ENCODE data around the gene SENP3.

Gene SENP3

GRCh38 chr17:7561589-7562207 is at the start of gene SENP3:
Gene SENP3, plus strand, starts transcription at chr17:7561919. Its CDS starts 1,158 bp downstream, at chr17:7563077.
- peak; percentile 90 for DNase-seq (ENCODE audit: low spot score)

DNA sequence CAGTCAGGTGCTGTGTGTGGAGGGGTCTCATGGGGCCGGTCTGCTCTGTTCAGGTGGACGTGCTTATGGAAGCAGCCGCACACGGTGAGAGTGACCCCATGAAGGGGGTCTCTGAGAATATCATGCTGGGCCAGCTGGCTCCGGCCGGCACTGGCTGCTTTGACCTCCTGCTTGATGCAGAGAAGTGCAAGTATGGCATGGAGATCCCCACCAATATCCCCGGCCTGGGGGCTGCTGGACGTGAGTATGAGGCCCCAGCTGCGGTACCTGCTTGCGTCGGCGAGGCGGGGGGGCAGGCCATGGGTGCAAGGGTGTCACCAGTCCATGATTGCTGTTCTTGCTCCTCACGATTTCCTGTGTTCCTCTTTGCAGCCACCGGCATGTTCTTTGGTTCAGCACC is 49.6 kb upstream of the SENP3 start:
- no peak for DNase-seq (ENCODE audit: low spot score)

DNA sequence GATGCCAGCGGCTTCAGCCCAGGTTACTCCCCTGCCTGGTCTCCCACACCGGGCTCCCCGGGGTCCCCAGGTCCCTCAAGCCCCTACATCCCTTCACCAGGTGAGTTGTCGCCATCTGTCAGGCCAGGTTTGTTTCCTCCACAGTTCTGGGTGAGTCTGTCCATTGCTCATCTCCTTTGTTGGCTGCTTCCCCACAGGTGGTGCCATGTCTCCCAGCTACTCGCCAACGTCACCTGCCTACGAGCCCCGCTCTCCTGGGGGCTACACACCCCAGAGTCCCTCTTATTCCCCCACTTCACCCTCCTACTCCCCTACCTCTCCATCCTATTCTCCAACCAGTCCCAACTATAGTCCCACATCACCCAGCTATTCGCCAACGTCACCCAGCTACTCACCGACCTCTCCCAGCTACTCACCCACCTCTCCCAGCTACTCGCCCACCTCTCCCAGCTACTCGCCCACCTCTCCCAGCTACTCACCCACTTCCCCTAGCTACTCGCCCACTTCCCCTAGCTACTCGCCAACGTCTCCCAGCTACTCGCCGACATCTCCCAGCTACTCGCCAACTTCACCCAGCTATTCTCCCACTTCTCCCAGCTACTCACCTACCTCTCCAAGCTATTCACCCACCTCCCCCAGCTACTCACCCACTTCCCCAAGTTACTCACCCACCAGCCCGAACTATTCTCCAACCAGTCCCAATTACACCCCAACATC is 48.7 kb upstream of the SENP3 start:
- no peak for DNase-seq (ENCODE audit: low spot score)

- no peak for DNase-seq (ENCODE audit: low spot score)
Measured at GRCh38 chr17:7513850-7514419, 47.8 kb upstream of the SENP3 start.

GRCh38 chr17:7515911-7516610 is 45.7 kb upstream of the SENP3 start:
- no peak for DNase-seq (ENCODE audit: low spot score)

DNA sequence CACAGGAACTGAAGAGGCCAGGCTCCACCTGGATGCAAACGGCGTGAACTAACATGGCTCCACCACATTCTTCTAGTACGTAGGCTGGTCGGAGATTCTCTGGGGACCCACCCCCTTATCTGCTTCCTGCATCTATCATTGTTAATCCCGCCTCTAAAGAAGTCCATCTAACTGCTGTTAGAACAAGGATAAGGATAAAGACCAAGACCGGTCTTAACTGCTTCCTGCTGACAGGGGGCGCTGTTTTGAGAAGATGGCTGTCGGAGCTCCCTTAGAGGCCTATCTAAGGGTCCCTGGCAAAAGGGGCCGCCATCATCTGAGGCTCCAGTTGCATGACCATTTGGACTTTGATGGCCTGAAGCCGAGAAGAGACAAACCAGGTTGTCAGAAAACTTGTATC is 38.7 kb upstream of the SENP3 start:
- peak; percentile 57 for DNase-seq (ENCODE audit: low spot score)

DNA sequence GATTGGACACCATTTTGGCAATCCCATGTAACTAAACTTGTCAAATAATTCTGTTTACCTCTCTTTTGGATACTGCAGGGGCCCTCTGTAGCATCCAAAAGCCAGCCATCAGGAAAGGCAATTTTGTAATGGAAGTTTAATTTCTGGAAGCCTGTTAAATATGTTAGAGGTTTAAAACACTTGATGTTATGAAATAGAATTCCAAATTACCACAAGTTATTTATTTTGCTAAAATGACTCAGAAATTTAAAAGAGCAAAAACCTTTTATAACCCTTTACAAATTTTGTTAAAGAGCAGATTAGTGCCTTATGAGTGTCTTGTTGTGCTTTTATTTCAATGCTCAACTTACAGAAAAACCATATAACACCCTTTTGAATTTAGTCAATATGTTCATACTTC is 32.9 kb upstream of the SENP3 start:
- no peak for DNase-seq (ENCODE audit: low spot score)

DNA sequence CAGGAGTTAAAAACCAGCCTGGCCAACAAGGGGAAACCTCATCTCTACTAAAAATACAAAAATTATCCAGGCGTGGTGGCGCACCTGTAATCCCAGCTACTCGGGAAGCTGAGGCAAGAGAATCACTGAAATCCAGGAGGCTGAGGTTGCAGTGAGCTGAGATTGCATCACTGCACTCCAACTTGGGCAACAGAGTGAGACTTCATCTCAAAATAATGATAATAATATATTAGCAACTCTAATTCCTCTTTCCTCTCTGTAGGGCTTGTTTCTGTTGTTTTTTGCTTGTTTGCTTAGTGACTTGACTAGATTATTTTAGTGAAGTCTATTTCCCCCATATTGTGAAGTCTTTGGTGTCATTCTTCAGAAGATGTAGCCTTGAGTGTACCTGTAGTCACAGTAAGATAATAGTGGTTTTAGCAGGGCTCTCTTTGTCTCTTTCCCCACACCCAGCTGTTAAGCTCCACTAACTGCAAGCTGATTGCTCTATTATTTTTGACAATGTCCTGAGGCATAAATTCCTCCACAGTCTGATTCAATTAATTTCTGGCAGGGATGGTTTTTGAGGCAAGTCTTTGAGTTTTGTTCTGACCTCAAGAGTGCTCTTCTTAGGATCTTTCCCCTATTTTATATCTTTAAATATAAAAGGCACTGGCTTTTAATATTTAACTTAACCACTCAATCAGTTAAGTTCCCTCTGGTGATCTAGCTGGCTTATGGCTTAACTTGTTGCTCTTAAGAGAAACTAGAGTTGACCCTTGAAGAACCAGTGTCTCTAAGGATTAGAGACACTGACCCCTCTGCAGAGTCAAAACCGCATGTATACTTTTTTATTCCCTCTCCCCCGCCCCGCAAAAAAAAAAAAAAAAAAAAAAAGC is 31.5 kb upstream of the SENP3 start:
- DNase-seq (ENCODE audit: low spot score), result no peak

GRCh38 chr17:7538050-7538449 is 23.7 kb upstream of the SENP3 start:
- DNase-seq (ENCODE audit: low spot score), result no peak

GRCh38 chr17:7538891-7539545 is 22.7 kb upstream of the SENP3 start:
- no peak for DNase-seq (ENCODE audit: low spot score)

DNA sequence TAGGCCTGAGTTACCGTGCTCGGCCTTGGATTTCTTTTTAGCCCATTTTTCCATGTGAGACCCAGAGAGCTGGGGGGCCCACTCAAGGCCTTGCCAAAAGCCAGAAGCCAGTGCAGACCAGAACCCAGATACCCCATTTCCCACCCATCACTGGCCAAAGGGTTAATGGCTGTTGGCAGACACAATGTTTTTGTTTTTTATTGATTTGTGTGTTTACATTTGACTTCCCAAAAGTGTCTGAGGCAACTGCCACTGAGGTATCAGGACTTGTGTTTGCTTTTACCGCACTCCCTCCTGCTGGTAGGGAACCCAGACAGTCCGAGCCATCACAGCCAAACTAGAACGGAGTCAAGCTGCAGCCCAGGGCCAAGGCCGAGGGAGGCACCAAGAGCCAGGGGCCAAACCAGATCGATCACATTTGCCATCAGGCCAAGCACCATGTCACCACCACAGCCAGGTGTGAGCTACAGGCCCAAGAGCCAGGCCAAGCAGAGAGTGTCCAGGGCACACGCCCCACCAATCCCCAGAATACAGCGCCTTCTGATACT is 20.6 kb upstream of the SENP3 start:
- DNase-seq (ENCODE audit: low spot score), result no peak

GRCh38 chr17:7544911-7545310 is 16.8 kb upstream of the SENP3 start:
- no peak for DNase-seq (ENCODE audit: low spot score)

- no peak for DNase-seq (ENCODE audit: low spot score)
Measured at GRCh38 chr17:7548585-7549400, 12.9 kb upstream of the SENP3 start, which contains the start of gene TNFSF12. Gene TNFSF12, plus strand, starts transcription at chr17:7549058. Its CDS starts 96 bp downstream, at chr17:7549154.

- no peak for DNase-seq (ENCODE audit: low spot score)
Measured at GRCh38 chr17:7549401-7550055, 12.2 kb upstream of the SENP3 start.

DNA sequence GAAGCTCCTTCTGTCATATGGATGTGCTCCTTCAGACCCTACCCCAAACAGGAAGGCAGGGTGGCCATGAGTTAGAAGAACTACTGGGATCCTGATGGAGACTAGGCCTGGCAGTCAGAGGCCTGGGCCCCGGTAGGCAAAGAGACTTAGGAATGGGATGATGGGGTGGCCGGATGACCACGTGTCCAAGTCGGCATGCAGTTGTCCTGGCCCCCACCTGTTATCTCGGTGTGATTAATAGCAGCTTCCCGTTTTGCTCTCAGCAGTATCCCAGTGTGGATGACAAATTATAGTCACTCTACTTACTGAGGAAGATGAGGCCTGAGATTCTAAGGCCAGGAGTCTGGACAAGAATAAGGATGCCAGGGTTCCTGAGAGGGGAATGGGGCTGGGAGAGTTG is 11.4 kb upstream of the SENP3 start:
- DNase-seq (ENCODE audit: low spot score), result no peak

DNA sequence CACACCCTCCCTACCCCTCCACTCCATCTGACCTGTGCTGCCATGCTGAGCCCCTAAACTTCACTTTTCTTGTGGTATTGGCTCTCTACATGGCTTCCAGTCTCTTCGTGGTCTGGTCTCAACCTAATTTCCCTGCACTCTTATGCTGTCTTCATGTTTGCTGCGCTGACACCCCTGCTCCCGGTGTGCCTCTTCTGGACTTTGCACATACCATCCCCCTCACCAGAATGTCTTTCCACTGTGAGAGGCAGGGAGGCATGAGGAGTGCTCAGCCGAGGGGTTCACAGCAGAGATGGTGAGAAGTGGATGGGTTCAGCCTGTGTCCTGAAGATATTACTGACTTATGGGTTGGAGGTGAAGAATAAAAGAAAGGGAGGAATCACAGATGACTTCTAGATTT is 10.3 kb upstream of the SENP3 start:
- DNase-seq (ENCODE audit: low spot score), result no peak

DNA sequence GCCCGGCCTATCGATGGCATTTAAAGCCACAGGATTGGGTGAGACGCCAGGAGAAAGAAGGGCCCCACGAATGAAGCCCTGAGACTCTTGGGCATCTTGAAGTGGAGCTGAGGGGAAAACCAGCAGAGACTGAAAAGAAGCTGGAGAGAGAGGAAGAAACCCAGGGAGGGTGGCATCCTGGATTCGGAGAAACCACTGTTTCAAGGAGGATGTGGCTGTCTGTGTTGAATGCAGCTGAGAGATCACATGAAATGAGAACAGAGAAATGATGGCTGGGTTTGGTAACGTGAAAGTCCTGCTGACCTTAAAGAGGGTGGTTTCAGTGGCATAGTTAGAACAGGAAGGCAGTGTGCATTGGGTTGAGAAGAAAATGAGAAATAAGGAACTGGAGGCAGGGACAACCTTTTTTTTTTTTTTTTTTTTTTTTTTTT is 9.1 kb upstream of the SENP3 start:
- no peak for DNase-seq (ENCODE audit: low spot score)

GRCh38 chr17:7553356-7553755 is 8.4 kb upstream of the SENP3 start:
- DNase-seq (ENCODE audit: low spot score), result no peak

GRCh38 chr17:7555320-7555948 is 6.3 kb upstream of the SENP3 start:
- no peak for DNase-seq (ENCODE audit: low spot score)
